HG02970 (cell line): ENCODE data around the gene DNAH1.
"Not testable (repeated sequence)": the region's sequence is repeated elsewhere in the genome, so short reads cannot be mapped to it uniquely, and the experiment has no call there.

Experiments
- ATAC-seq: cut with Tn5 transposase; IDR thresholded peaks from one replicate; pipeline ENCODE4 v1.9.1; 2021; ENCODE audit warnings: mild to moderate bottlenecking, moderate library complexity, moderate number of reproducible peaks; ENCODE audit not compliant: unreplicated experiment, low FRiP score

Gene DNAH1

DNA sequence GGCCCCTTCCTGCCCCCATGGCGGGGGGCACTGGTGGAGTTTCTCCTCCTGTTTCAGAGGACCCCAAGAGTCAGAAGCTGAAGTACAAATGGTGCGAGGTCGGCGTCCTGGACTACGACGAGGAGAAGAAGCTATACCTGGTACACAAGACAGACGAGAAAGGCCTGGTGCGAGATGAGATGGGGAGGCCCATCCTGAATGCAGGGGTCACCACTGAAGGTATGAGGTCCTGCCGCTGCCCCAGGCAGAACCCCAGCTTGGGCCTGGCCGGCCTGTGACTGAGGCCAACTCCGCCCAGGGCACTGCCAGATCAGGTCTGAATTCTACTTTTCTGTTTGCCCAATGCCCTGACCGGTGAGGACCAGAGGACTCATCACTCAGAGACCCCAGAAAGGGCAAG, 15.0 kb downstream of the DNAH1 start:
- no peak for ATAC-seq

- no peak for ATAC-seq
Measured at GRCh38 chr3:52331906-52332305, 15.8 kb downstream of the DNAH1 start.

GRCh38 chr3:52333869-52334557, 17.9 kb downstream of the DNAH1 start:
- no peak for ATAC-seq

- not testable (repeated sequence) for ATAC-seq
Measured at GRCh38 chr3:52338131-52338530, 22.0 kb downstream of the DNAH1 start.

DNA sequence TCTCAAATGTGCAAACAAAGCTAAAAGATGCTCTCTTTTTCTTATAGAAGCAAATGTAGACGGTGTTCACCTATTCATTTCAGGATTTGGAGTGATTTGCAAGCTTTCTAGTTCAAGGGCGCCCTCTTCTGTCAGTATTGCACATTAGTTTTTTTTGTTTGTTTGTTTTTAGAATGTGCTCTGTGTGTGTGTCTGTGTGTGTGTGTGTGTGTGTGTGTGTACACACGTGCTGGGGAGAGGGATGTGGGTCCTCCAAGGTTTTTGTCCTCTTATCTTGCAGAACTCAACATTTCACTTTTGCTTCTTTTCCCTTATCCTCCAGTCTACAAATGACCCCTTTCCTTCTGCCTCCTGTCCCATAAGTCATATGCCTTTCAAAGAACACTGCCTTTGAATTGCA, 23.5 kb downstream of the DNAH1 start:
- no peak for ATAC-seq

DNA sequence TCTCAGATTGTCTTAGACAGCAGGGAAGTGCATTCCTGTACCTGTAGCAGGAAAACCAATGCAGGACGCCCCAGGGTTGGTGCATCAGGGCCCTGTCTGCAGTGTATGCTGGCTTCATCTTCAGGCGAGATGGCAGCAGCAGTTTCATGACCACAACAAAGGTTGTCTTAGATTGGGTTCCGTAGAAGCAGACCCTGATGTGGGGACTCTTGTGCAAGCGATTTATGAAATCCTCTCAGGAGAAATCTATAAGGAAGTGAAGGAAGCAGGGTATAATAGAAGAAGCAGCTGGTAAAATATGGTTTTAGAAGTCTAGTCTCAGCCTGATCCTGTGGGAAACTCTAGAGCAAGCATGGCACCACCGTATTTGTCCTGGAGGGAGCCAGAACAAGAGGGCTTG, 25.0 kb downstream of the DNAH1 start:
- no peak for ATAC-seq

DNA sequence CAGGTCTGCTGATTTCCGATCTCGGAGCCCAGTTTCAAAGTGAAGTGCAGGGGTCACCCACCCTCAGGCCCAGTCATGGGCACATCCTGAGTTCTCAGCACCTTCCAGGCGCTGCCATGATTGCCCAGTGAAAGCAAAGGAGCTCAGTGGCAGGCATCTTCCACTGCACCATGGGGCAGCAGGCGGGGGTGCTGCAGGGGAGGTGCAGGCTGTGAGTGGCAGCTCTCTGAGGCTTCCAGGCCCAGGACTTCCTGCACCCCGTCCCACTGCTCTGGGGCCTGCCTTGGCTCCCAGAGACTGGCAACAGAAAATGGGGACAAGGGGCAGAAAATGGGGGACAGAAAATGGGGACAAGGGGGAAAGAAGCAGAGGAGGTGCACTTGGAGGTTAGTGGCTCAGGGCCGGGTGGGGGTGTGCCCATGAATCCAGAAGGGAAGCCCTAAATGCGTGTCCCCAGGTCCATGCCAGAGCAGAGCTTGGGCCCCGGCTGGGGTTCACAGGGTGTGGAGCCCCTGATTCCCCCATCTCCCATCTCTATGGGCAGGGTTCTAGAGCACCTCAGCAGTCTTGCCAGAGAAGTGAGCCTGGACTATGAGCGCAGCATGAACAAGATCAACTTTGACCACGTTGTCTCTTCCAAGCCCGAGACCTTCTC, 28.0 kb downstream of the DNAH1 start:
- no peak for ATAC-seq

GRCh38 chr3:52345521-52346109, 29.5 kb downstream of the DNAH1 start:
- no peak for ATAC-seq

DNA sequence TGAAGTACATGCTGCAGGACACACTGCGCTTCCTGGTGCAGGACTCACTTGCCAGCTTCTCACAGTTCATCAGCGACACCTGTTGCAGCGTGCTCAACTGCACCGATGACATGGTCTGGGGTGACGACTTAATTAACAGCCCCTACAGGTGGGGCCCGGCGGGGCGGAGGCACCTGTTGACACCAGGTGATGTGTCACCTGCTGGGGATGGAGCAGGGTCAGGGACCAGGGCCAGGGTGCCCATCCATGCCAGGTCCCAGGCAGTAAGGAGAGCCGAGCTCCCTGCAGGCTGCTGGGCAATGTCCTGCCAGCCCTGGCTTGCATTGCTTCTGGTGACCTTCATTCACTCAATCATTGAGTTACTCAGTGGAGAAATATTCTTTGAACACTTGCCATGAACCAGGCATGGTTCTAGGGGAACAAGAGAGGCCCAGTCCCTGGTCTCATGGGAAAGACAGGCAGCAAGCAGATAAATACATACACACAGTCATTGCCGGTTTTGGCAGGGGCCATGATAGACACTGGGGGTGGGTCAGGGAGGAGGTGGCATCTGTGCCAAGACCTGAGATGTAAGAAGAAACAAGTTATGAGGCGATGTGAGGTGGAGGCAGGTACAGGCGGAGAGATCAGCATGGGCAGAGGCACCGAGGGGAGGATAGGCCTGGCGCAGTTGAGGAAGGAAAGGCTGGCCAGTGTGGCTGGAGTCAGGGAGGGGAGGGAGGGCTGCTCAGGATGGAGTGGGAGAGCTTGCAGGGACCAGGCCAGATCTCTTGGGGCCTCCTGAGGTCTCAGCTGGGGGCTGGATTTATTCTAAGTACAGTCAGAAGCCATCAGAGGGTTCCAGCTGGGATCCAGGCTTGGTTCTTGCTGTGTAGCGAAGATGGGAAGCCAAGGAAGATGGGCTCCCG, 30.8 kb downstream of the DNAH1 start:
- ATAC-seq: no peak

GRCh38 chr3:52347716-52348635, 31.9 kb downstream of the DNAH1 start:
- ATAC-seq: no peak

DNA sequence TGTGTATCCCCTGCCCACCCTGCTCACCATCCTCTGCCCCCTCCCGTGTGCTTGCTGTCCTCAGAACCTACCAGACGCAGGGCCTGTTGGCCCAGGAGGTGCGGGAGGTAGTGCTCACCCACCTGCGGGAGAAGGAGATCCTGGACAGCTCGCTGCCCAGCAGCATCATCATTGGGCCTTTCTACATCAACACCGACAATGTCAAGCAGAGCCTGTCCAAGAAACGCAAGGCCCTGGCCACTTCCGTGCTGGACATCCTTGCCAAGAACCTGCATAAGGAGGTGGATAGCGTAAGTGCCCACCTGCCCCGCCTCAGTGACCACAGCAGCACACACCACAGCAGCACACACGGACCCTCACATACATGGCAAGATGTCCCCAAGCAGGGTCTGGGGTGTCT, 33.0 kb downstream of the DNAH1 start:
- no peak for ATAC-seq

- no peak for ATAC-seq
Measured at GRCh38 chr3:52349611-52350395, 33.7 kb downstream of the DNAH1 start.

DNA sequence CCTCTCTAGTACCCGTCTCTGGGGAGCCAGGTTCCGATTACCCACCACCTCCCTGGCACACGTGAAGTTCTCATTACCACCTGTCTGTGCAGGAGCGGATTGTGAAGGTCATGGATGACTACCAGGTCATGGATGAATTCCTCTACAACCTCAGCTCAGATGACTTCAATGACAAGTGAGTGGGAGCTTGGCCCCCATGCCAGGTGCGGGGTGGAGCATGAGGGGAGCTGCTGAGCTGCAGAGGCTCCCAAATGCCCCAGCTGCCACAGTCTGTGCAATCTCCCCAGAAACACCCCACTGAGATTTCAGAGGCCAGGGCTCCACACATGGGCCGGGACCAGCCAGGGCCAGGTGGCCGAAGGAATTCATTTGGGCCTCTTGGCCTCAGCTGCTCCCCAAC, 34.3 kb downstream of the DNAH1 start:
- ATAC-seq: no peak

DNA sequence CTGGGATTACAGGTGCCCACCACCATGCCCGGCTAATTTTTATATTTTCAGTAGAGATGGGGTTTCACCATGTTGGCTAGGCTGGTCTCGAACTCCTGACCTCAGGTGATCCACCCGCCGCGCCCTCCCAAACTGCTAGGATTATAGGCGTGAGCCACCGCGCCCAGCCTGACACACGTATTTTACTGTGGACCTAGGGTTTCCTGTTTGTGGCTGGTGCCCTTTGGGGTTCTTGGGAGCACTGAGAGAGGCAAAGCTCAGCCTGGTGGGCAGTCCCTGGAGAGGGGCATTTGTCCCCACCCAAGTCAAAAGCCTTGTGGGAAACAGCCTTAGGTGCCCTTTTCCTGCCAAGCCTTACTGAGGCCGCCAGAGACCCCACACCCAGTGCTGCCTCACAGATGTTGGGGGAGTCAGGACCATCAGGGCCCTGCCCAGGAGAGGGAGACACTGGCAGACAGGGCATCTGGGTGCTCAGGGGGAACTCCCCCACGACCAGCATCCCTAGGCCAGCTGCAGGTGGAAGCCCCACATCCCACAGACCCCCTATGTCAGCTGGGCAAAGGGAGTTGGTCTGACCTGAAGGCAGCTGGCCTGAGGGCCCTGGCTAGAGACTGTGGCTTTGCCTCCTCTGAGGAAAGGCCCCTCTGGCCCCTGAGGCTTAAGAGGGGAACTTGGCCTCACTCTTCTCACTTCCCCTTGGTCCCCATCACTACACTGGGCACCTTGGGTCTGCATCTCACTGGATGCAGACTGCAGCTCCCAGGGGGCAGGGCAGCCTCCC, 35.1 kb downstream of the DNAH1 start:
- ATAC-seq: no peak

DNA sequence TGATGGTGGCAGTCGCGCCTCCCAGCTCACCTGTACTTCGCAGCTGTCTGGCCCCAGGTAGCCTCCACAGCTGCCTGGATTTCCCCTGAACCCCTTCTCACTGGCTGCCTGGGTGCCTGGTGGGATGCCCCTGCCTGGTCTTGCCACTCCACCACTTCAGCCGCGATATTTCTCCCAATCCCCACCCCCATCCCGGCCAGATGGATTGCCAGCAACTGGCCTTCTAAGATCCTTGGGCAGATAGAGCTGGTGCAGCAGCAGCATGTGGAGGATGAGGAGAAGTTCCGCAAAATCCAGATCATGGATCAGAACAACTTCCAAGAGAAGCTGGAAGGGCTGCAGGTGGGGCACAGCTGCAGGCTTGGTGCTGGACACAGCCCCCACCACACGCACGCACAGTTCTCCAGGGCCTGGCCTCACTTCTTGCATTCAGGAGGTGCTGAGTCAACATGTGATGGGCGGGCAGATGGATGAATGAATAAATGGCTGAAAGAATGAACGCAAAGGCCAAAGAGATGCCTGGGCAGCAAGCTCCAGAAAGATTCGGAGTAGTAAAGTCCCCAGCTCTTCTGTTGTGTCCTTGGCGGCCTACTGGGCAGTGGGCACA, 35.7 kb downstream of the DNAH1 start:
- no peak for ATAC-seq

DNA sequence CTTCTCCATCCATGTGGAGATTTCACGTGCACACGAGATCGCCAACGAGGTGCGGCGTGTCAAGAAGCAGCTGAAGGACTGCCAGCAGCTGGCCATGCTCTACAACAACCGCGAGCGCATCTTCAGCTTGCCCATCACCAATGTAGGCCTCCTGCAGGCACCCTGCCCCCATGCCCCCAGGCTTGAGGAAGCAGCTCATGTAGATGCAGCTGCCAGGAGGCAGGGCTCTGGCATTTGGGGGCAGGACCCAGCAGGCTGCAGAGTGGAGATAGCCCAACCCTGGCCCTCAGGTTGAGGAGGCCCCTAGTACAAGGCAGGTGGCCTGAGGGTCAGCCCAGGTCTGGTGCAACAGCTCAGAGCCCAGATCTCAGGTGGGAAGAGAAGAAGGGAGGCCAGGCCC, 36.4 kb downstream of the DNAH1 start:
- ATAC-seq: no peak

- ATAC-seq: no peak
Measured at GRCh38 chr3:52353291-52353855, 37.3 kb downstream of the DNAH1 start.

GRCh38 chr3:52354676-52355075, 38.6 kb downstream of the DNAH1 start:
- no peak for ATAC-seq
